ENCODE measurements around the gene CD81.

CD81 gene

GRCh38 chr11:2442589-2442988 is 65.5 kb downstream of the CD81 start:
- peak; percentile 29 for DNase-seq

- DNase-seq: no peak
Observed at GRCh38 chr11:2443406-2443805, 66.3 kb downstream of the CD81 start.

DNA sequence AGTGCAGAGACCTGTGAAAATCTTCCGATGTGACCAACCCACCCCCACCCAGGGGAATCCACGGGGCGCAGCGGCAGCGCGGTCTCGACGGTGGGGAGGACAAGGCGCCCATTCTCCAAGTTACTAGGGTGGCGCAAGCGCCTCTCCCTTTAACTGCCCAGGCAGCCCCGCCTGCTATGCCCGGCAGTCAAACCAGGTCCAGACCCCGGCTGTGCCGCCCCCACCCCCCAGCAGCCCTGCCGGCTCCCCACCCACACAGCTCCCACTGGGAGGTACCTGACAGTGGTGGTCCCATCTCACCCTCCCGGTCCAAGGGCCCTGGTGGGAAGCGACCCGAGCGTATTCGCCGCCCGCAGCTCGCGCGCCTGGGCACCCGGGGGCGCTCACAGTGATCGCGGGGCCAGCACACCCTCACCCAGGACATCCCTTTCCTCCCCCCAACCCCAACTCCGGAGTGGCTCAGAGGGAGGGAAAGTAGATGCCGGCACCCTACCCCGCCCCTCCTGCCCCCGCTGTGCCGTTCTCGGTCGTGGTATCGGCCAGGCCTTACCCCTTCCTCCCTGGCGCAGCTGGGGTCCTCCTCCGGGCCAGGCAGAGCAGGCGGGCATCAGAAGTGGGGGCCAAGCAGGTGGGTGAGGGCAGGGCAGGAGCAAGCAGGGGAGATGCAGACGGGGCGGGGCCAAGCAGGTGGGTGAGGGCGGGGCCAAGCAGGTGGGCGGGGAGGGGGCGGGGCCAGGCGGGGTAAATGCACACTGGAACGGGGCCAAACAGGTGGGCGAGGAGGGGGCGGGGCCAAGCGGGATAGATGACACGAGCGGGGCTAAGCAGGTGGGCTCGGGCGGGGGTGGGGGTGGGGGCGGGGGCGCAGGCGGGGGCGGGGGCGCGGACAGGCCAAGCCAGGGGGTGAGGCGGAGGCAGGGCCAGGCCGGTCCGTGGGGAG is 67.0 kb downstream of the CD81 start, which contains the start of gene TRPM5:
Gene TRPM5, minus strand, starts transcription at position 634 of the 940 bp plus-strand sequence. CDS start 21,478 bp downstream, outside the sequence.
- DNase-seq: peak; percentile 81

- DNase-seq: peak; percentile 47
Observed at GRCh38 chr11:2444821-2445745, 68.0 kb downstream of the CD81 start, which contains the start of gene KCNQ1. KCNQ1 (plus strand) TSS chr11:2445008; CDS start chr11:2445099, 91 bp downstream.

GRCh38 chr11:2445746-2446551 is 68.8 kb downstream of the CD81 start:
- no peak for DNase-seq

DNA sequence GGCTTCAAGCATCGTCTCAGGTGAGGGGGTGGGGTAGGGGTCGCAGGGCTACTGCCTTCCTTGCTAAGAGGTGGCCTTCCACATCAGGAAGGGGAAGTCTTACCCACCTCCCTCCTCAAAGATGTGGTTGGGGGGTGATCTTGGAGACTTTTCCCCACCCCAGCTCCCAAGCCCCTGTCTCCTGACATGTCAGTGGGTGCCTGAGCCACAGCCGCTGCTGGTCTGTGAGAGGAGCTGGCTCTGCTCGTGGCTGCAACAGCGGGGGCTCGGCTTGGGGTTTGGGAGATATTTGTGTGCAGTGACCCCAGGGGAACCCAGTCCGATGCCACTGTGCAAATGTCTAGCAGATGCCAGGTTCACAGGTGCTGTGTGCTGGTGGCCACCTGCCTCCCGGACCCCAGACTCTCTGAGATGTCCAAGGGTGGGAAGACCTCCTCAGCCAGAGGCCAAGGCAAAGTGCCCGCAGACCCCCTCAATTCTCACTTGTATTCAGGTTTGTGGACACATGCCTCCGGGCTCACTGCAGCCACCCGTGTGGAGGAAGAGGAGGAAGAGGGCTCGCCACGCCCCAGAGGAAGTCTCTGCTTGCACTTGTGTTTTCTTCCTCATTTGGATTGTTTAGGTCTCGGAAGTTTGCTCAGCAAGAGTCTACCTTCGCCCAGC is 69.6 kb downstream of the CD81 start:
- peak; percentile 65 for DNase-seq

Data from CD4-positive, alpha-beta T cell treated with Interleukin-6 for 4 hours (primary cell).